Endodermal cell (in vitro differentiated cells): Measurements from ENCODE around the gene ROR2. TPM values are rescaled to one million over a fixed set of nuclear protein-coding genes. Genes with fewer than 3 reads are reported as not detected.

ENCODE experiments used
- DNase-seq: peaks from one replicate; pipeline ENCODE4 v3.0.0-alpha.2; 2017
- H3K27ac ChIP-seq: 2 replicates; pipeline ENCODE4 v1.5.1; 2013; ENCODE audit warnings: mild to moderate bottlenecking, low read depth, low read length, moderate library complexity
- H3K27me3 ChIP-seq: 2 replicates; pipeline ENCODE4 v1.6.1; 2013; ENCODE audit warnings: mild to moderate bottlenecking, low read length, moderate library complexity; ENCODE audit not compliant: insufficient read depth, control insufficient read depth, poor library complexity, severe bottlenecking
- H3K36me3 ChIP-seq: 2 replicates; pipeline ENCODE4 v1.7.0; 2013; ENCODE audit warnings: mild to moderate bottlenecking, low read length, moderate library complexity; ENCODE audit not compliant: control insufficient read depth, insufficient read depth
- H3K4me1 ChIP-seq: one replicate; pipeline ENCODE4 v1.7.0; 2013; ENCODE audit warnings: low read length; ENCODE audit not compliant: control insufficient read depth, insufficient read depth
- H3K4me3 ChIP-seq: 2 replicates; pipeline ENCODE4 v1.5.1; 2013; ENCODE audit warnings: mild to moderate bottlenecking, low read length, moderate library complexity
- H3K9ac ChIP-seq: 2 replicates; pipeline ENCODE4 v1.6.1; 2013; ENCODE audit warnings: mild to moderate bottlenecking, low read length, moderate library complexity; ENCODE audit not compliant: poor library complexity, severe bottlenecking; ENCODE audit errors: extremely low read depth
- H3K9me3 ChIP-seq: 2 replicates; pipeline ENCODE4 v1.6.1; 2013; ENCODE audit warnings: mild to moderate bottlenecking, low read length, moderate library complexity; ENCODE audit not compliant: control insufficient read depth
- H3K27ac Mint-ChIP-seq: 2 replicates; pipeline ENCODE4 v1.8.0; 2020; ENCODE audit warnings: mixed read lengths
- H3K27me3 Mint-ChIP-seq: 2 replicates; pipeline ENCODE4 v1.8.0; 2021; ENCODE audit warnings: mild to moderate bottlenecking, mixed read lengths; ENCODE audit not compliant: insufficient read depth
- H3K36me3 Mint-ChIP-seq: 2 replicates; pipeline ENCODE4 v1.8.0; 2020; ENCODE audit warnings: low read depth, mixed read lengths
- H3K4me1 Mint-ChIP-seq: 2 replicates; pipeline ENCODE4 v1.8.0; 2020; ENCODE audit warnings: mixed read lengths
- H3K4me3 Mint-ChIP-seq: 2 replicates; pipeline ENCODE4 v1.8.0; 2020; ENCODE audit warnings: mild to moderate bottlenecking, moderate library complexity, mixed read lengths
- H3K9me3 Mint-ChIP-seq: 2 replicates; pipeline ENCODE4 v1.8.0; 2020; ENCODE audit warnings: mild to moderate bottlenecking, mixed read lengths
- WGBS, 2 experiments: methylation state at CpG; one replicate each; pipeline versions ENCODE4 v1.1.5 to v1.1.7; 2013; ENCODE audit warnings: missing lambda C conversion rate in 2 of 2, mixed read lengths in 1 of 2; ENCODE audit not compliant: insufficient coverage in 1 of 2, insufficient read length in 1 of 2; 5-methylcytosine and 5-hydroxymethylcytosine counted together
- total RNA-seq, 2 donors: library from RNA; stranded (reverse); fragmentation: NEBNext Ultra II Directional in 1 of 2; extraction: Animal tissue kit (Norgen Biotek cat#: 25700) in 1 of 2; gene quantifications; 2 replicates in 1 of 2; 3 replicates in 1 of 2; pipeline ENCODE4 v1.2.1, GENCODE V29; 2021
- TF ChIP-seq, protein P1 (sequence below): fragments of 200-600 bp; sonication (generic); conservative IDR thresholded peaks from 2 replicates; pipeline ENCODE4 v1.5.0; 2021; ENCODE audit warnings: antibody characterized with exemption, mild to moderate bottlenecking

The ROR2 gene
- total RNA-seq, 2 donors from 2014 or later, result 104 to 160 TPM

- WGBS, 2 experiments, result 87 to 97% methylated on average over 4 to 8 of the region's 8 CpGs
- H3K9me3 Mint-ChIP-seq, result peaks cover 45% of the 10 kb centered on the region
- no peaks in the 10 kb centered on the region for H3K4me1 ChIP-seq
- no peak overlapping the region for H3K4me3 Mint-ChIP-seq
- H3K4me3 ChIP-seq, result no peak overlapping the region
- H3K27me3 ChIP-seq, result no peaks in the 10 kb centered on the region
- H3K36me3 Mint-ChIP-seq, result peaks cover 79% of the 10 kb centered on the region
- DNase-seq, result peak; percentile 61
- H3K9me3 ChIP-seq, result peaks cover 49% of the 10 kb centered on the region
- peaks cover 72% of the 10 kb centered on the region for H3K36me3 ChIP-seq
- no peak overlapping the region for H3K27ac ChIP-seq
- H3K27me3 Mint-ChIP-seq, result no peaks in the 10 kb centered on the region
- no peak overlapping the region for H3K9ac ChIP-seq
- H3K4me1 Mint-ChIP-seq, result peaks cover 34% of the 10 kb centered on the region
- TF ChIP-seq, protein P1, sequence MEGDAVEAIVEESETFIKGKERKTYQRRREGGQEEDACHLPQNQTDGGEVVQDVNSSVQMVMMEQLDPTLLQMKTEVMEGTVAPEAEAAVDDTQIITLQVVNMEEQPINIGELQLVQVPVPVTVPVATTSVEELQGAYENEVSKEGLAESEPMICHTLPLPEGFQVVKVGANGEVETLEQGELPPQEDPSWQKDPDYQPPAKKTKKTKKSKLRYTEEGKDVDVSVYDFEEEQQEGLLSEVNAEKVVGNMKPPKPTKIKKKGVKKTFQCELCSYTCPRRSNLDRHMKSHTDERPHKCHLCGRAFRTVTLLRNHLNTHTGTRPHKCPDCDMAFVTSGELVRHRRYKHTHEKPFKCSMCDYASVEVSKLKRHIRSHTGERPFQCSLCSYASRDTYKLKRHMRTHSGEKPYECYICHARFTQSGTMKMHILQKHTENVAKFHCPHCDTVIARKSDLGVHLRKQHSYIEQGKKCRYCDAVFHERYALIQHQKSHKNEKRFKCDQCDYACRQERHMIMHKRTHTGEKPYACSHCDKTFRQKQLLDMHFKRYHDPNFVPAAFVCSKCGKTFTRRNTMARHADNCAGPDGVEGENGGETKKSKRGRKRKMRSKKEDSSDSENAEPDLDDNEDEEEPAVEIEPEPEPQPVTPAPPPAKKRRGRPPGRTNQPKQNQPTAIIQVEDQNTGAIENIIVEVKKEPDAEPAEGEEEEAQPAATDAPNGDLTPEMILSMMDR, result peak; percentile 47
- H3K27ac Mint-ChIP-seq, result peak overlapping the region; percentile 66
Observed at GRCh38 chr9:91927922-91928510, 22.0 kb downstream of the ROR2 start.

- H3K4me1 Mint-ChIP-seq, result peaks cover 62% of the 10 kb centered on the region
- peak; percentile 47 for DNase-seq
- no peak overlapping the region for H3K27ac ChIP-seq
- peaks cover 50% of the 10 kb centered on the region for H3K36me3 Mint-ChIP-seq
- peaks cover 16% of the 10 kb centered on the region for H3K4me1 ChIP-seq
- peaks cover 6% of the 10 kb centered on the region for H3K9me3 Mint-ChIP-seq
- H3K4me3 Mint-ChIP-seq, result no peak overlapping the region
- H3K27me3 Mint-ChIP-seq, result no peaks in the 10 kb centered on the region
- no peak overlapping the region for H3K9ac ChIP-seq
- peaks cover 9% of the 10 kb centered on the region for H3K9me3 ChIP-seq
- 71 to 85% methylated on average over 5 to 6 of the region's 6 CpGs for WGBS, 2 experiments
- no peak overlapping the region for H3K4me3 ChIP-seq
- TF ChIP-seq, protein P1, result no peak
- no peak overlapping the region for H3K27ac Mint-ChIP-seq
- peaks cover 57% of the 10 kb centered on the region for H3K36me3 ChIP-seq
- no peaks in the 10 kb centered on the region for H3K27me3 ChIP-seq
Observed at GRCh38 chr9:91924090-91924489, 25.9 kb downstream of the ROR2 start.

- Histone ChIP-seq H3K4me3 (peak overlapping the region; percentile 21), H3K27ac (no peak overlapping the region), H3K9ac (no peak overlapping the region), H3K36me3 (peaks cover 57% of the 10 kb centered on the region), H3K4me1 (peaks cover 19% of the 10 kb centered on the region), H3K9me3 (no peaks in the 10 kb centered on the region), H3K27me3 (no peaks in the 10 kb centered on the region)
- H3K4me3 Mint-ChIP-seq, result no peak overlapping the region
- 85% methylated on average over 1 of the region's 1 CpG; no CpG with 5 or more reads in 1 of the 2 experiments for WGBS, 2 experiments
- H3K36me3 Mint-ChIP-seq, result peaks cover 40% of the 10 kb centered on the region
- TF ChIP-seq, protein P1, result no peak
- peaks cover 67% of the 10 kb centered on the region for H3K4me1 Mint-ChIP-seq
- H3K27ac Mint-ChIP-seq, result no peak overlapping the region
- no peaks in the 10 kb centered on the region for H3K27me3 Mint-ChIP-seq
- DNase-seq, result peak; percentile 34
- H3K9me3 Mint-ChIP-seq, result peaks cover 3% of the 10 kb centered on the region
Observed at GRCh38 chr9:91923145-91923544, 26.9 kb downstream of the ROR2 start.
